ENCODE results near the gene DSC3.

DSC3 gene

GRCh38 chr18:31050635-31051034 lies 8.1 kb upstream of the DSC3 start:
- TF ChIP-seq TAF1 (IDR thresholded peaks at IDR 0.05; ENCODE audit: borderline replicate concordance, insufficient read depth, low read length) (no peak), FOXP2 (optimal IDR thresholded peaks at IDR 0.05; ENCODE audit: borderline replicate concordance, extremely low read depth, extremely low read length, insufficient read depth) (no peak), SIN3A (IDR thresholded peaks at IDR 0.05; ENCODE audit: borderline replicate concordance, insufficient read depth, low read length) (no peak), REST (IDR thresholded peaks at IDR 0.05; ENCODE audit: insufficient read depth in 1 of 2, low read depth in 2 of 2, low read length in 2 of 2) (no peak), POLR2AphosphoS5 (IDR thresholded peaks at IDR 0.05; ENCODE audit: low read depth, low read length) (no peak)

- TF ChIP-seq TAF1 (IDR thresholded peaks at IDR 0.05; ENCODE audit: borderline replicate concordance, insufficient read depth, low read length) (no peak), FOXP2 (optimal IDR thresholded peaks at IDR 0.05; ENCODE audit: borderline replicate concordance, extremely low read depth, extremely low read length, insufficient read depth) (no peak), REST (IDR thresholded peaks at IDR 0.05; ENCODE audit: insufficient read depth in 1 of 2, low read depth in 2 of 2, low read length in 2 of 2) (no peak), POLR2AphosphoS5 (IDR thresholded peaks at IDR 0.05; ENCODE audit: low read depth, low read length) (no peak), SIN3A (IDR thresholded peaks at IDR 0.05; ENCODE audit: borderline replicate concordance, insufficient read depth, low read length) (no peak)
Observed at GRCh38 chr18:31049189-31049588, 6.6 kb upstream of the DSC3 start.

GRCh38 chr18:31048216-31048615 lies 5.7 kb upstream of the DSC3 start:
- TF ChIP-seq POLR2AphosphoS5 (IDR thresholded peaks at IDR 0.05; ENCODE audit: low read depth, low read length) (no peak), FOXP2 (optimal IDR thresholded peaks at IDR 0.05; ENCODE audit: borderline replicate concordance, extremely low read depth, extremely low read length, insufficient read depth) (no peak), TAF1 (IDR thresholded peaks at IDR 0.05; ENCODE audit: borderline replicate concordance, insufficient read depth, low read length) (no peak), SIN3A (IDR thresholded peaks at IDR 0.05; ENCODE audit: borderline replicate concordance, insufficient read depth, low read length) (no peak), REST (IDR thresholded peaks at IDR 0.05; ENCODE audit: insufficient read depth in 1 of 2, low read depth in 2 of 2, low read length in 2 of 2) (no peak)

GRCh38 chr18:31046916-31047315 lies 4.4 kb upstream of the DSC3 start:
- TF ChIP-seq POLR2AphosphoS5 (IDR thresholded peaks at IDR 0.05; ENCODE audit: low read depth, low read length): no peak
- TF ChIP-seq FOXP2 (optimal IDR thresholded peaks at IDR 0.05; ENCODE audit: borderline replicate concordance, extremely low read depth, extremely low read length, insufficient read depth): no peak
- TF ChIP-seq SIN3A (IDR thresholded peaks at IDR 0.05; ENCODE audit: borderline replicate concordance, insufficient read depth, low read length): no peak
- TF ChIP-seq REST (IDR thresholded peaks at IDR 0.05; ENCODE audit: insufficient read depth in 1 of 2, low read depth in 2 of 2, low read length in 2 of 2): no peak
- no peak for TF ChIP-seq TAF1 (IDR thresholded peaks at IDR 0.05; ENCODE audit: borderline replicate concordance, insufficient read depth, low read length)

- TF ChIP-seq SIN3A (IDR thresholded peaks at IDR 0.05; ENCODE audit: borderline replicate concordance, insufficient read depth, low read length) (no peak), TAF1 (IDR thresholded peaks at IDR 0.05; ENCODE audit: borderline replicate concordance, insufficient read depth, low read length) (no peak), POLR2AphosphoS5 (IDR thresholded peaks at IDR 0.05; ENCODE audit: low read depth, low read length) (no peak), REST (IDR thresholded peaks at IDR 0.05; ENCODE audit: insufficient read depth in 1 of 2, low read depth in 2 of 2, low read length in 2 of 2) (no peak), FOXP2 (optimal IDR thresholded peaks at IDR 0.05; ENCODE audit: borderline replicate concordance, extremely low read depth, extremely low read length, insufficient read depth) (no peak)
Observed at GRCh38 chr18:31045599-31045998, 3.1 kb upstream of the DSC3 start.

Measured in PFSK-1 (cell line).